ENCODE measurements around the gene C3orf80.
"Not testable (repeated sequence)": the region's sequence is repeated elsewhere in the genome, so short reads cannot be mapped to it uniquely, and the experiment has no call there.

The C3orf80 gene

DNA sequence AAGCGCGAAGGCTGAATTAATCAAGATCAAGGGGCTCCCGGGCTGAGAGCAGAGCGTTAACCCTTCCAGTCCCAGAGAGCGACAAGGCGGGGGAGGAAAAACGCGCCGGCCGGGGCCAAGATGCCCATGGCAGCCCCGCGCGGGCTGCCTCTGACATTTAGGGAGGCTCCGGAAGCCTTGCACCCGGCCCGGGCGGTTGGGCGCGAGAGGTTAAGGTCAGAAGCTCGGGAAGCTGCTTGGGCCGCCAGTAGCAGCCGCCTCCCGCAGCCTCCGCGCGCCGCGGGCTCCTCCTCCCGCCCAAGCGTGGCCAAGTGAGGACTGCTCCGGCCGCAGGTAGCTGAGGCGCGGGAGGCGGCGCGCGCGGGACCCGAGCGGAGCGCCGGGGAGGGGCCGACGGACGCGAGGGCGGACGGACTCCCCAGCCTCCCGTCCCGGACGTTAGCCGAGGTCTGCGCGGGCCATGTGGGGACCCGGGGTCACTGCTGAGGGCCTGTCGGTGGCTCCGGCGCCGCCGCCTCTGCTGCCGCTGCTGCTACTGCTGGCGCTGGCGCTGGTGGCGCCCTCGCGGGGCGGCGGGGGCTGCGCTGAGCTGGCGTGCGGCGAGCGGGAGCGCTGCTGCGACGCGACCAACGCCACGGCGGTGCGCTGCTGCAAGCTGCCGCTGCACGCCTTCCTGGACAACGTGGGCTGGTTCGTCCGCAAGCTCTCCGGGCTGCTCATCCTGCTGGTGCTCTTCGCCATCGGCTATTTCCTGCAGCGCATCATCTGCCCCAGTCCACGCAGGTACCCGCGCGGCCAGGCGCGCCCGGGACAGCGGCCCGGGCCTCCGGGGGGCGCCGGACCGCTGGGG lies at the start of gene C3orf80:
Gene C3orf80, plus strand, starts transcription at position 247 of the 850 bp plus-strand sequence. Its CDS starts 214 bp downstream, at position 461.
- in situ Hi-C loops (cut with HindIII; ENCODE audit: low pct_ligation_motif_present, low pct_unique_long_range_greater_than_20kb, low sequenced_read_pairs) = no loop called here
- DNase-seq = peak; percentile 28

DNA sequence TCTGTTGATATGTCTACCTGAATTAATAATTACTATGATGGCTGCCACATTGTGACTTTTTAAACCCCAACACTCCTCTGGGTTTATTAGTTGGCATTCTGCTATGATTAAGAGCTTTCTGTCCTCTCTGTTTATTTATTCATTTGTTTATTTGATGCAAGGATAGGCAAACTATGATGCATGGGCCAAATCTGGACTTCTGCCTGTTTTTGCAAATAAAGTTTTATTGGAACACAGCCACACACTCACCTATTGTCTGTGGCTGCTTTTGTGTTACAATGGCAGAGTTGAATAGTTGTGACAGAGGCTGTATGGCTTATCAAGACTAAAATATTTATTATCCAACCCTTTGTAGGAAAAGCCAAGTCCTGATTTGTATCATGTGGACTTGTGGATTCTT lies 48.3 kb upstream of the C3orf80 start:
- in situ Hi-C loops (cut with HindIII; ENCODE audit: low pct_ligation_motif_present, low pct_unique_long_range_greater_than_20kb, low sequenced_read_pairs) = no loop called here
- DNase-seq = no peak

DNA sequence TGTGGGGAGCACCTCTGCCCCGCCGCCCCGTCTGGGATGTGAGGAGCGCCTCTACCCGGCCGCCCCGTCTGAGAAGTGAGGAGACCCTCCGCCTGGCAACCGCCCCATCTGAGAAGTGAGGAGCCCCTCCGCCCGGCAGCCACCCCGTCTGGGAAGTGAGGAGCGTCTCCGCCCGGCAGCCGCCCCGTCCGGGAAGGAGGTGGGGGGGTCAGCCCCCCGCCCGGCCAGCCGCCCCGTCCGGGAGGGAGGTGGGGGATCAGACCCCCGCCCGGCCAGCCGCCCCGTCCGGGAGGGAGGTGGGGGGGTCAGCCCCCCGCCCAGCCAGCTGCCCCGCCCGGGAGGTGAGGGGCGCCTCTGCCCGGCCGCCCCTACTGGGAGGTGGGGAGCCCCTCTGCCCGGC lies 46.6 kb upstream of the C3orf80 start:
- DNase-seq; in situ Hi-C loops (cut with HindIII; ENCODE audit: low pct_ligation_motif_present, low pct_unique_long_range_greater_than_20kb, low sequenced_read_pairs): not testable (repeated sequence)

DNA sequence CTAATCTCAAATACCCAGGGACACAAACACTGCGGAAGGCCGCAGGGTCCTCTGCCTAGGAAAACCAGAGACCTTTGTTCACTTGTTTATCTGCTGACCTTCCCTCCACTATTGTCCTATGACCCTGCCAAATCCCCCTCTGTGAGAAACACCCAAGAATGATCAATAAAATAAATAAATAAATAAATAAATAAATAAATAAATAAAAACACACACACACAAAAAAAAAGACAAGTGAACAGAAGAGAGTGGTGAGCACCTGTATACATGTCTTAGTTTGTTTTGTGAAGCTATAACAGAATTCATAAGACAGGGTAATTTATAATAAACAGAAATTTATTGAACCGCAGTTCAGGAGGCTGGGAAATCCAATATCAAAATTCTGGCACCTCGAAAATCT lies 45.8 kb upstream of the C3orf80 start:
- DNase-seq; in situ Hi-C loops (cut with HindIII; ENCODE audit: low pct_ligation_motif_present, low pct_unique_long_range_greater_than_20kb, low sequenced_read_pairs): not testable (repeated sequence)

DNA sequence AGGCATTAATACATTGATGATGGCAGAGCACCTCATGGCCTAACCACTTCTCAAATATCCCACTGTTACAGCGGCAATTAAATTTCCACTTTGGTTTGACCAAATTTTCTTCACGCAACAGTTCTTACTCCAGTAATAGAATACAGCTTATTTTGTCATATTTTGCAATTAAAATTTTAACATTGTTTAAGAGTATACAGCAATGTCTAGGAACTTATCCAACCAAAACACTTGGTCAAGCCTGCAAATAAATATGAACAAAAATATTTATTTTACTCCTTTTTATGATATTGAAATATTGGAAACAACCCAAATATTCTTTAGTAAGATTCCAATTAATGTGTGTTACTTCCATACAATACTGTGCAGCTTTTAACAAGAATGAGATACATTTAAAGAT lies 45.3 kb upstream of the C3orf80 start:
- no peak for DNase-seq
- in situ Hi-C loops (cut with HindIII; ENCODE audit: low pct_ligation_motif_present, low pct_unique_long_range_greater_than_20kb, low sequenced_read_pairs) = no loop called here

- in situ Hi-C loops (cut with HindIII; ENCODE audit: low pct_ligation_motif_present, low pct_unique_long_range_greater_than_20kb, low sequenced_read_pairs) = no loop called here
- DNase-seq = no peak
Observed at GRCh38 chr3:160180581-160181216, 44.5 kb upstream of the C3orf80 start.

DNA sequence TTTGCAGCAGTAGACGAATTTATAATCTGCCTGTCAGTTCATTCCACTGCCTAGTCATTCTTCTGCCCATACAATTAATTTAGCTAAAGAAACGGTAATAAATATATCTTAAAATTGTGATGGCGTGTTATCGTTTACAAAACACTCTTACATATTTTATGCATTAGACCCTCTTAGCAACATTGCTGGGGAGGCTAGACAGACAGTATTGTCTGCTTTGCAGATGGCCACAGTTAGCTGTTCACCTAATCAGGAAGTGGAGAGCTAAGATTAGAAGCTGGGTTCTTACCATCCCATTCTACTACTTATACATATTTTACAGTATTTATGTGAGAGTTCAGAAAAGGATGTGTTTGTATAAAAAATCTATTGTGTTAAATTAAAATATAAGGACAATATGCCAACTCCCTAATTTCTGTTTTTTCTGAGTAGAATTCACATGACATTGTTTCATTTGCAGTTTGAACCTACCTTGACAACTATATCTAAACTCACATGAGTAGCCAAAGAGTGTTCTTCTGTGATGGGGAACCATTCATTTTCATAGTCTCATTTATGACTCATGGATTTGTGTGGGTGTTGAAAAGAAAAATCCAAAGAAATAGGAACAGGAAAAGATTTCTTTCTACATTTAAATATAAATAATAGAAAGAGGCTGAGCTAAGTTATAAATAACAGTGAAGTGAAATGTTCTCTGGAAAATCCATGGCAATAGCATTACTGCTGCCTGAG lies 41.7 kb upstream of the C3orf80 start:
- in situ Hi-C loops (cut with HindIII; ENCODE audit: low pct_ligation_motif_present, low pct_unique_long_range_greater_than_20kb, low sequenced_read_pairs) = no loop called here
- no peak for DNase-seq

GRCh38 chr3:160184655-160185054 lies 40.6 kb upstream of the C3orf80 start:
- DNase-seq = no peak
- in situ Hi-C loops (cut with HindIII; ENCODE audit: low pct_ligation_motif_present, low pct_unique_long_range_greater_than_20kb, low sequenced_read_pairs) = no loop called here

GRCh38 chr3:160185751-160186150 lies 39.5 kb upstream of the C3orf80 start:
- in situ Hi-C loops (cut with HindIII; ENCODE audit: low pct_ligation_motif_present, low pct_unique_long_range_greater_than_20kb, low sequenced_read_pairs) = no loop called here

GRCh38 chr3:160187288-160187687 lies 37.9 kb upstream of the C3orf80 start:
- no peak for DNase-seq
- in situ Hi-C loops (cut with HindIII; ENCODE audit: low pct_ligation_motif_present, low pct_unique_long_range_greater_than_20kb, low sequenced_read_pairs) = no loop called here

More at GRCh38 chr3:160185751-160186150, 39.5 kb upstream of the C3orf80 start:
- DNase-seq = no peak

GRCh38 chr3:160192310-160193029 lies 32.8 kb upstream of the C3orf80 start:
- in situ Hi-C loops (cut with HindIII; ENCODE audit: low pct_ligation_motif_present, low pct_unique_long_range_greater_than_20kb, low sequenced_read_pairs) = no loop called here
- no peak for DNase-seq

DNA sequence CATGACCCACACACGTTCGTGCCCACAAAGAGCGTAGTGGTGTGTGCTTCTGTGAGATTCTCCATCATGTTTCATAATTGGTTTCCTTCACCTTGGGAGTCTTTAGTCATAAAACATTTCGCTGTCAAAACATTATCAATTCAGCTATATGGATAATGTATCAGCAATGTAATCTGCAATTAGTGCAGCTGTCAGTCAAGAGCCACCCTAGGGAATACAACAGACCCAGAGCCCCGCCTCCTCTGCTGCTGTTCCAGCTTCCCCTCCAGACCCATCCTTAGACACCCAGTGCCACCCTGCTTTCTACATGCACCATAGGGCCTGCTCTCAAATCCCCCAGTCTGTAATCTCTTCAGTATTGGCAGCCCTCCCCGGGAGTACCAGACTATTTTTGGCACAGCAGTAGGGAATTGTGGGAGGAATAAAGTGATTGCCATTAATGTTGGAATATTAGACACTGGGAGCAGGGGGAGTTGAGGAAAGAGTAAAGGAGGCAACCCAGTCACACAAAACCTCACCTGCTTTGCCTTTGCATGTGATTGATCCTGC lies 31.5 kb upstream of the C3orf80 start:
- in situ Hi-C loops (cut with HindIII; ENCODE audit: low pct_ligation_motif_present, low pct_unique_long_range_greater_than_20kb, low sequenced_read_pairs) = no loop called here
- no peak for DNase-seq

DNA sequence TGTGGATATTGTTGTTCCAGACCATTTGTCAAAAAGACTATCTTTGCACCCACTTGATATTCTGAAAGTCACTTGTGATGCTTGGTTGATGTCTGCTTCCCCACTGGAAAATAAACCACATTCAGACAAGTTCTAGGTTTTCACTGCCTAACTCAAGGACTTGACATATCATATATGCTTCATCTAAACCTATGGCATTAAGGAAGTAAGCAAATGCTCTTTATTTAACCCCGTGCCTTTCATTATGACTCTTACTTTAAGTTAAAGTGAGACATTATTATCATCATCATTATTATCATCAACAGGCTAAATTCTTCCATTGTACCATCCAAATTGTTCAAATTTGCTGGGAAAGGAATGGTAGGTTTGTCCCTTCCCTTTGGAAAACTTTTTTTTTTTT lies 30.8 kb upstream of the C3orf80 start:
- no peak for DNase-seq
- in situ Hi-C loops (cut with HindIII; ENCODE audit: low pct_ligation_motif_present, low pct_unique_long_range_greater_than_20kb, low sequenced_read_pairs) = no loop called here

DNA sequence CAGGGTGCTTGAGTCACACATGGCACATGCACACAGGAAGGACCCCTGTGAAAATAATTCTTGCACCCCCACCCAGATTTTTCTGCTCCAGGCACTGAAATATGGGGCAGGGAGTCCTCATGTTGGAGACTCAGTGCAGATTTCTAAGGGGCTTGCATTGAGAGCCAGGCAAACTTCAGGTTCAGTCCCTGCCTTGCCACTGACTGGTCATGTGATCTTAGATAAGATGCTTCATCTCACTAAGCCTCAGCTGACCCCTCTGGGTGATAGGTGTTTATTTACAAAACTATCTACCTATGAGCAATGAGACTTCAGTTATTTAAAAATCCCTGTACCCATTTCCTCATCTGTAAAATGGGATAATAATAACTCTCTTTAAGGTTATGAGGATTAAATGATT lies 30.1 kb upstream of the C3orf80 start:
- DNase-seq = no peak
- in situ Hi-C loops (cut with HindIII; ENCODE audit: low pct_ligation_motif_present, low pct_unique_long_range_greater_than_20kb, low sequenced_read_pairs) = no loop called here

GRCh38 chr3:160196511-160197104 lies 28.6 kb upstream of the C3orf80 start:
- in situ Hi-C loops (cut with HindIII; ENCODE audit: low pct_ligation_motif_present, low pct_unique_long_range_greater_than_20kb, low sequenced_read_pairs) = no loop called here
- no peak for DNase-seq

DNA sequence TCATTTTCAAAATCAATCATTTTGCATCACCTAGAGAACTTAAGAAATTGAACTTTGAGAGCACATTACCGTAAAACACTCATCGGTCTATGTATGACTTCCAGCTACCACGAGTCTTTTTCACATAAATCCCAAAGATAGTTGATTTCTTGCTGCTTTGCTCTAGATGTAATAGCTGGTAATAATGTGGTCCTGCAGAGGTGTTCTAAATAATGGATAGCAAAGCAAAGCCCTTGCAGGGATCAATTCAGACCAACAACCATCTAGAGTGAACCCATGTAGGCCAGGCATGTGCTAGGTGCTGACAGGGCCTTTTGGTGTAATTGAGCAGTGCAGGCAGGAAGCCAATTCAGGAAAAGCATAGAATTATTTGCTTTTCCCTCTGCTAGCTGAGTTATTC lies 26.1 kb upstream of the C3orf80 start:
- no peak for DNase-seq
- in situ Hi-C loops (cut with HindIII; ENCODE audit: low pct_ligation_motif_present, low pct_unique_long_range_greater_than_20kb, low sequenced_read_pairs) = no loop called here

DNA sequence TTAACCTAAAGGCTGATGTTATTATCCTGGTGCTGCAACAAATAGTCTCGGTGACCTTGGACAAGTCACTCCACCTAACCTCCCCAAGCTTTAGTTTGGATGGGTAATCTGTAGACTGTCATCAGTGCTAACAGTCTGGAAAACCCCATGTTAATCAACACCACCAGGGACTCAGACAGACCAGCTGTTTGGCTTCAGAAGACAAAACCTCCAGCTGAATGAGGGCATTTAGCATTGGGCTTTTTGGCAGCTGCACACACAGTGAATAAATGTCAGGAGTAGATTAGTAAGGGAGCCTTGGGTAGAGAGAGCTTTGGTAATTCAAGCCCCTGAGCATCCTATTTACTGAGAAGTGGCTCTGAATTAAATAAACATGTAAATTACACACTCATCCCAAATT lies 24.9 kb upstream of the C3orf80 start:
- no peak for DNase-seq
- in situ Hi-C loops (cut with HindIII; ENCODE audit: low pct_ligation_motif_present, low pct_unique_long_range_greater_than_20kb, low sequenced_read_pairs) = no loop called here

GRCh38 chr3:160204396-160205011 lies 20.7 kb upstream of the C3orf80 start:
- DNase-seq; in situ Hi-C loops (cut with HindIII; ENCODE audit: low pct_ligation_motif_present, low pct_unique_long_range_greater_than_20kb, low sequenced_read_pairs): not testable (repeated sequence)

All from ACHN (cell line).